Measurements from ENCODE around the gene ARNT2. TPM values are rescaled to one million over a fixed set of nuclear protein-coding genes. Genes with fewer than 3 reads are reported as not detected.

Gene ARNT2
- polyA plus RNA-seq, 2 of the 4 experiments (the other 2 are of a cell fraction), result 8.9 to 17.0 TPM

- ATAC-seq, result no peak
Observed at GRCh38 chr15:80568298-80568697, 164.1 kb downstream of the ARNT2 start.

DNA sequence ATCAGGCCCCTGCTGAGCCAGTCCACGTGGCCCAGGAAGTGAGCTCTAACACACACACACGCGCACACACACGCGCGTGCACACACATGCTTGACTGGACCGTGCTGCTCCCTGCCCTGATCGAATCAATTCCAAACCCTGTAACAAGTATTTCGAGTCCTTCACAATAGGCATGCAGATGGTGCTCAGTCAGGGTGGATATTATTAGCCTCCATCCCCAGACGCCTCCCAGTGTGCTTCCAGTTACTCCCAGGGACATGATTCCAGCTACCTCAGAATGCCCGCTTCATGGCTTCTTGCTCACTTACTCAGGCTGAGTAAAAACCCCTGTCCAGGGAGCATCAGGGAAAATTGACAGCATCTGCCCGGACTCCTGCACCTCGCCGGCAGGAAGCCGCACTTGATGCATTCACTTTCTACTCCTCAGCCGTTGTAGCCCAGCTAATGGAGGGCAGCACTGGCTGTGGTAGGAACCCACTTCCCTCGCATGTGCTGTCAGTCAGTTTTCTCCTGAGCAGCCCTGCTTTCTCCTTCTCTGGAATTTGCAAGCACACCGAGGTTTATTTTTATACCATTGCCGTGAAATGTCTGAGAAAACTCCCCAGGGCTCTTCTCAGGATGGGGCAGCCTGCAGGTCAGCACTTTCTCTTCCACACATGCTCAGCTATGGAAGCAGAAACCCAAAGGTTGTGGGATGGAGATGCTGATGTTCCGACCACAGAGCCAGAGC, 164.9 kb downstream of the ARNT2 start:
- CTCF ChIA-PET, result interaction anchor here (0.9 to 8.2 kb wide), 25 partner anchors 9 to 400 kb away, joined by 3 to 362 read pairs (median 18); partner anchors contain the start of genes ABHD17C and CEMIP
- no peaks in the 10 kb centered on the region for H3K4me1 ChIP-seq
- no peak overlapping the region for H3K4me2 ChIP-seq
- TF ChIP-seq, protein P1, sequence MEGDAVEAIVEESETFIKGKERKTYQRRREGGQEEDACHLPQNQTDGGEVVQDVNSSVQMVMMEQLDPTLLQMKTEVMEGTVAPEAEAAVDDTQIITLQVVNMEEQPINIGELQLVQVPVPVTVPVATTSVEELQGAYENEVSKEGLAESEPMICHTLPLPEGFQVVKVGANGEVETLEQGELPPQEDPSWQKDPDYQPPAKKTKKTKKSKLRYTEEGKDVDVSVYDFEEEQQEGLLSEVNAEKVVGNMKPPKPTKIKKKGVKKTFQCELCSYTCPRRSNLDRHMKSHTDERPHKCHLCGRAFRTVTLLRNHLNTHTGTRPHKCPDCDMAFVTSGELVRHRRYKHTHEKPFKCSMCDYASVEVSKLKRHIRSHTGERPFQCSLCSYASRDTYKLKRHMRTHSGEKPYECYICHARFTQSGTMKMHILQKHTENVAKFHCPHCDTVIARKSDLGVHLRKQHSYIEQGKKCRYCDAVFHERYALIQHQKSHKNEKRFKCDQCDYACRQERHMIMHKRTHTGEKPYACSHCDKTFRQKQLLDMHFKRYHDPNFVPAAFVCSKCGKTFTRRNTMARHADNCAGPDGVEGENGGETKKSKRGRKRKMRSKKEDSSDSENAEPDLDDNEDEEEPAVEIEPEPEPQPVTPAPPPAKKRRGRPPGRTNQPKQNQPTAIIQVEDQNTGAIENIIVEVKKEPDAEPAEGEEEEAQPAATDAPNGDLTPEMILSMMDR (IDR thresholded peaks at IDR 0.05), result no peak
- TF ChIP-seq, protein P2, sequence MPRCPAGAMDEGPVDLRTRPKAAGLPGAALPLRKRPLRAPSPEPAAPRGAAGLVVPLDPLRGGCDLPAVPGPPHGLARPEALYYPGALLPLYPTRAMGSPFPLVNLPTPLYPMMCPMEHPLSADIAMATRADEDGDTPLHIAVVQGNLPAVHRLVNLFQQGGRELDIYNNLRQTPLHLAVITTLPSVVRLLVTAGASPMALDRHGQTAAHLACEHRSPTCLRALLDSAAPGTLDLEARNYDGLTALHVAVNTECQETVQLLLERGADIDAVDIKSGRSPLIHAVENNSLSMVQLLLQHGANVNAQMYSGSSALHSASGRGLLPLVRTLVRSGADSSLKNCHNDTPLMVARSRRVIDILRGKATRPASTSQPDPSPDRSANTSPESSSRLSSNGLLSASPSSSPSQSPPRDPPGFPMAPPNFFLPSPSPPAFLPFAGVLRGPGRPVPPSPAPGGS (IDR thresholded peaks at IDR 0.05), result no peak
- no peak for TF ChIP-seq HMGXB4 (CRISPR knock-in tag; IDR thresholded peaks at IDR 0.05; ENCODE audit: borderline replicate concordance)
- TF ChIP-seq ZC3H11A (IDR thresholded peaks at IDR 0.05), result no peak
- TF ChIP-seq MYC (IDR thresholded peaks at IDR 0.05; ENCODE audit: borderline replicate concordance, low read length), result no peak
- TF ChIP-seq BHLHE40 (IDR thresholded peaks at IDR 0.05; ENCODE audit: low read depth, low read length), result no peak
- no peak for TF ChIP-seq ZSCAN20 (CRISPR knock-in tag; IDR thresholded peaks at IDR 0.05)
- POLR2A ChIA-PET, result interaction anchor here (1.3 to 2.1 kb wide), 2 partner anchors 127 to 207 kb away, joined by 3 to 15 read pairs; no protein-coding TSS in a partner anchor
- H3K4me3 ChIP-seq, result no peak overlapping the region
- DNase-seq (ENCODE audit: low read depth in 1 of 2, low spot score in 1 of 2) (no peak), FAIRE-seq (no peak), ATAC-seq (no peak)
- H3K27ac ChIP-seq, result no peak overlapping the region
- WGBS (ENCODE audit: missing lambda C conversion rate), result 92% methylated on average over 20 of the region's 20 CpGs
- no peaks in the 10 kb centered on the region for H3K9me3 ChIP-seq

More at GRCh38 chr15:80568298-80568697, 164.1 kb downstream of the ARNT2 start:
- H3K4me2 ChIP-seq, result no peak overlapping the region
- CTCF ChIA-PET, result interaction anchor here (0.7 to 8.2 kb wide), 98 partner anchors 10 to 480 kb away, joined by 3 to 362 read pairs (median 7); partner anchors contain the start of genes ABHD17C and CEMIP
- no peak for DNase-seq (ENCODE audit: low read depth in 1 of 2, low spot score in 1 of 2)
- POLR2A ChIA-PET, result interaction anchor here (1.0 to 2.1 kb wide), 3 partner anchors 128 to 211 kb away, joined by 5 to 15 read pairs (median 7); partner anchors contain the start of gene CEMIP
- no peak overlapping the region for H3K4me3 ChIP-seq
- H3K27ac ChIP-seq, result no peak overlapping the region
- no peak for TF ChIP-seq PBX3 (IDR thresholded peaks at IDR 0.05)
- no peak for TF ChIP-seq RARB (CRISPR knock-in tag; IDR thresholded peaks at IDR 0.05)
- no peak for TF ChIP-seq CEBPB (IDR thresholded peaks at IDR 0.05)
- no peak for TF ChIP-seq ZNF302 (CRISPR knock-in tag; IDR thresholded peaks at IDR 0.05)
- no peak for TF ChIP-seq RFX5 (IDR thresholded peaks at IDR 0.05)
- TF ChIP-seq HDAC2 (IDR thresholded peaks at IDR 0.05), result no peak
- TF ChIP-seq PHF8 (IDR thresholded peaks at IDR 0.05; ENCODE audit: borderline replicate concordance, low read depth), result no peak
- TF ChIP-seq NFE2L2 (conservative IDR thresholded peaks at IDR 0.05; ENCODE audit: low read length), result no peak
- no peak for TF ChIP-seq NR3C1 (IDR thresholded peaks at IDR 0.05)
- TF ChIP-seq, protein P2 (IDR thresholded peaks at IDR 0.05), result no peak
- TF ChIP-seq, protein P3, sequence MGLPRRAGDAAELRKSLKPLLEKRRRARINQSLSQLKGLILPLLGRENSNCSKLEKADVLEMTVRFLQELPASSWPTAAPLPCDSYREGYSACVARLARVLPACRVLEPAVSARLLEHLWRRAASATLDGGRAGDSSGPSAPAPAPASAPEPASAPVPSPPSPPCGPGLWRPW (IDR thresholded peaks at IDR 0.05), result no peak
- TF ChIP-seq NPAS2 (CRISPR knock-in tag; IDR thresholded peaks at IDR 0.05; ENCODE audit: borderline replicate concordance), result no peak
- TF ChIP-seq EHF (CRISPR knock-in tag; IDR thresholded peaks at IDR 0.05), result no peak
- TF ChIP-seq BHLHE40 (IDR thresholded peaks at IDR 0.05; ENCODE audit: low read depth, low read length), result no peak
- TF ChIP-seq HMGXB4 (CRISPR knock-in tag; IDR thresholded peaks at IDR 0.05; ENCODE audit: borderline replicate concordance), result no peak
- TF ChIP-seq CBX2 (IDR thresholded peaks at IDR 0.05; ENCODE audit: borderline replicate concordance, low read depth), result no peak
- TF ChIP-seq ZC3H11A (IDR thresholded peaks at IDR 0.05), result no peak
- TF ChIP-seq, protein P4, sequence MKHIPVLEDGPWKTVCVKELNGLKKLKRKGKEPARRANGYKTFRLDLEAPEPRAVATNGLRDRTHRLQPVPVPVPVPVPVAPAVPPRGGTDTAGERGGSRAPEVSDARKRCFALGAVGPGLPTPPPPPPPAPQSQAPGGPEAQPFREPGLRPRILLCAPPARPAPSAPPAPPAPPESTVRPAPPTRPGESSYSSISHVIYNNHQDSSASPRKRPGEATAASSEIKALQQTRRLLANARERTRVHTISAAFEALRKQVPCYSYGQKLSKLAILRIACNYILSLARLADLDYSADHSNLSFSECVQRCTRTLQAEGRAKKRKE (CRISPR knock-in tag; IDR thresholded peaks at IDR 0.05; ENCODE audit: low read depth), result no peak
- no peak for TF ChIP-seq HEYL (CRISPR knock-in tag; IDR thresholded peaks at IDR 0.05)
- TF ChIP-seq TFCP2L1 (CRISPR knock-in tag; IDR thresholded peaks at IDR 0.05), result no peak
- no peaks in the 10 kb centered on the region for H3K4me1 ChIP-seq
- FAIRE-seq, result no peak
- no peaks in the 10 kb centered on the region for H3K9me3 ChIP-seq
- WGBS (ENCODE audit: missing lambda C conversion rate), result 86% methylated on average over 8 of the region's 8 CpGs

Data from A549 (cell line).